NOMO-1 (cell line): ENCODE results near the gene DDX20.
"Not testable (repeated sequence)": the region's sequence is repeated elsewhere in the genome, so short reads cannot be mapped to it uniquely, and the experiment has no call there.

ENCODE experiments used
- DNase-seq, 2 experiments: peaks; one replicate each; lab custom pipeline; 2025; ENCODE audit not compliant: unreplicated experiment in 2 of 2; lab: John Stamatoyannopoulos, UW

DDX20 gene

DNA sequence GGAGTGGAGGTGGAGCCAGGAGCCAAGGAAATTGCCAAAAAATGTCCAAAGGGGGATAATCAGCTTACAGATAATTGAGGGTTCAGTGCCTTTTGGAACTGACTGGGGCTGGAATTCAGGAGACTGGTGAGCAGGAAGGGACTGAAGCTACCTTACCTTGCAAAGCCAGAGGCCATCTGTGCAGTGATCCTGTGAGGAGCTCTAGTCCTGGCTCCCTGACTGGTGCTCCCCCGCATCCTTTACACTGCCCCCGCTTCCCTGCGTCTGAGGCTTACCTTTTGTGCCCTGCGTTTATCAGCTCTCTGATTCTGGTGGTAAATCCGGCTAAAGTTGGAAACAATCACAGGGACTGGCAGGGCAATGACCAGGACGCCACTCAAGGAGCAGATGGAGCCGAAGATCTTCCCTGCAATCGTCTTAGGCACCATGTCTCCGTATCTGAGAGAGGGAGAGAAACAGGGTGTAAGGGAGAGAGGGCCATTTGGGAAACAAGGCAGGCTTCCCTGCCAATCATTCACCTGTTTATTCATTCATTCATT, 31.0 kb downstream of the DDX20 start:
- DNase-seq = no peak

DNA sequence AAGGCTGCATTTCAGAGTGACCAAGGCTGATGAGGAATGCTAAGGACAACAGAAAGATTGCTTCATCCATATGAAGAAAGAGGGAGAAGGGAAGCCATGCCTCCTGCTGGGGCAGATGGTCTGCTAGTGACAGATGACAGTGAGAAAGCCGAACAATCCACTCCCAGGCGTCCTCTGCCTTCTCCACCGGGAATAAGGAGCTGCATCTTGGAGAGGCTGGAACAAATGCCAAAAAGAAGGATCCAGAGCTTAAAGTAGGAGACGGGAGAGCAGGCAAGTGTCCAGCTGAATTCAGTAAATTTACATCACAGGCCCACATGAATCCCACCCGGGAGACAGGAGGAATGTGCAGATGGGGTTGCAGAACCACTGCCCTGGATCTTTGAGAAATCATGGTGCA, 33.4 kb downstream of the DDX20 start:
- DNase-seq = no peak

DNA sequence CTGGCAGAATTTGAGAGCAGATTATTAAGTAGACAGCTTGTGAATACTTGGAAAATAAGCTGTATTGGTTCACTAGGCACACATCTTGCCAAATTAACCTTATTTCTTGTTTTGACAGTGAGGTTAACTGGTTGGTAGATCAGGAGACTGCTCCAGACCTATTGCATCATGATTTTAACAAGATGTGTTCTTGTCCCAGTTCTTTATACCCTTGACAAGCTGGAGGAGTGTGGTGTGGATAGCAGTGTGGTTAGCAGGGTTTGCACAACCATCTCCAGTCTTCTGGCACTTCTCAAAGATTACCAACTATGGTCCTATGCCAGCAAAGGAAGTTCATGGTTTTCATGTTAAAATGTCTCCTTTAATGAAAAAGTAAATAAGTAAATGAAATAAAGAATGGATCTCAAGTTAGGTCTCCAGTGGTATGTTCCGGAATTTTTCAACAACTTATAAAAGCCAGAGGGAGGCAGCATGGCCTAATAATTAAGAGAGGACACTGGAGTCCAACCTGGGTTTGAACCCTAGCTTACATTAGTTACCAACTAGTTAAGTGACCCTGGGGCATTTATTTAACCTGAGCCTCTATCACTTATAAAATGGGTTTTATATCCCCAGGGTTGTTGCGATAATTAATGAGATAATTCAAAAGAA, 34.1 kb downstream of the DDX20 start:
- no peak for DNase-seq

DNA sequence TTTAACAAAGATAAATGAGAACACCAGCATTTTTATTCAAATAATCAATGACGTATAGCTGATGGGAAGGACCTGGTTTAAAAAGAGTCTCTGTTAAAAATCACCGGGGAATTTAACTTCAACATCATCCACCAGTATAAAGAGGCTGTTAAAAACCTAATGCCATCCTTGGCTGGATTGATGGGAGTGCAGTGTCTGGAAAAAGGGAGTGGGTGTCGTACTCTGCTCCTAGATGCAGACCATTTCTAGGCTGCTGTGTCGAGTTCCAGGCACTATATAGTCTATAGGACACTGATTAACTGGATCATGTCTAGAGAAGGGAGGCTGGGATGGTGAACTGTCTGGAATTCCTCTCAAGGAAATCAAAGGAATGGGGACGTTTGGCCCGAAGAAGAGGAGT, 36.1 kb downstream of the DDX20 start:
- DNase-seq = no peak

DNA sequence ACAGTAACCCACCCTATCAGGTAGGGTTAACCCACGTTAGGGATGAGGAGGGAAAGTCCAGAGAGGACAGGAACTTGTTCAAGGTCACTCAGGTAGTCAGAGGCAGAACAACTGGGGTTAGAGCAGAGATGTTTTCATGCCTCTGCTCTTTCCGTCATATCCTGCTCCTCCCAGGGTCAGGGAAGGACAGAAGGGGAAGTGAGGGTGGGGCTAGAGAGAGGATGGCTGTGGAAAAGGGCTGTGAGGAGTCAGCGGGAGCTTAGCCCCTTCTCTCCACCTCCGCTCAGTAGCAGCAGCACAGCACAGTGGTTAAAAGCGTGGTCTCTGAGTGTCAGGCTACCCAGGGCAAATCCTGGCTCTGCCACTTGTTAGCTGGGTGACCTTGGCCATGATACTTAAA, 36.5 kb downstream of the DDX20 start:
- DNase-seq = no peak

DNA sequence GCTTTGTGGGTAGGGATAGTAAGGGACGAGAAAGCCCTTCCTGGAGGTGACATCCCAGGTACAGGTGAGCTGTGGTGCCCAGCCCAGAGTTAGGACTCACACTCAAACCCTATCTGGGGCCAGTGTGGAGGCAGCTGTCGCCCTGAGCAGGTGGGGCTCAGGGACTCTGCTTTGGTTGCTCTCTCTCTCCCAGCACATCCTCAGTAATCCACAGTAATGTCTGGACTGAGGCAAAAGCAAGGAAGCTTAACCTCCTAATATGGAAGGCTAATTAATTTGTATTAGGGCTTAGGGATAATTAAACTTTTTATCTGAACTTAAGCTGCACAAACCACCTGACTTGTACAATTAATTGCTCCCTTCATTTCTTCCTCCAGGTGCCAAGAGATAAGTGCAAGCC, 38.2 kb downstream of the DDX20 start:
- DNase-seq = no peak

DNA sequence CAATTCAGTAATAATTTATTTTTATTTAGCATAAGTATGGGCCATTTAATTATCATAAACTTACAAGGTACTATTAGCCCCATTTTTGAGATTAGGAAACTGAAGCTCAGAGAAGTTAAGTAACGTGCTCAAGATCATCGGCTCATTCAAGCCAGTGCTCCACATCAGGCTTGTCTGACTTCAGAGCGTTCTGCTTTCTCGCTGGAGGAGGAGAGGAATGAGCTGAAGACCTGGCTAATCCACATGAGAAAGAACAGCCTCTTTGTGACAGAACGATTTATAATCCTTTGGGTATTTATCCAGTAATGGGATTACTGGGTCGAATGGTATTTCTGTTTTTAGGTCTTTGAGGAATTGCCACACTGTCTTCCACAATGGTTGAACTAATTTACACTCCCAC, 39.7 kb downstream of the DDX20 start:
- no peak for DNase-seq

DNA sequence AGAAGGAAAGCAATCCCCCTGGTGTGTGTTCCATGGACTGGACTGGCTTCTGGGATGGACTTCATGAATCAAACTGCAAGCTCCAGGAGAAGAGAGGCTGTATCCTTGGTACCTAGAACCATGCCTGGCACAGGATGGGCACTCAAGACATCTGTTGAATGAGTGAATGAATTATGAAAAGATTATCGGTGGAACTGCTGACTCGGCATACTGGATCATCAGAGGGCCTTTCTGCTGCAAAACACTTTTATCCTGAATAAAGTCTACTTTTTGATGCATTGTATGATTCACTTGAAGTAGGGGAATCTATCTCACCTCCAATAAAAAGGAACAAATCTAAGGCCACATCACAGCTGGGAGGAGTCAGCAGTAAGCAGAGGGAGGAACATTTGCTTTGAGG, 42.9 kb downstream of the DDX20 start:
- no peak for DNase-seq

DNA sequence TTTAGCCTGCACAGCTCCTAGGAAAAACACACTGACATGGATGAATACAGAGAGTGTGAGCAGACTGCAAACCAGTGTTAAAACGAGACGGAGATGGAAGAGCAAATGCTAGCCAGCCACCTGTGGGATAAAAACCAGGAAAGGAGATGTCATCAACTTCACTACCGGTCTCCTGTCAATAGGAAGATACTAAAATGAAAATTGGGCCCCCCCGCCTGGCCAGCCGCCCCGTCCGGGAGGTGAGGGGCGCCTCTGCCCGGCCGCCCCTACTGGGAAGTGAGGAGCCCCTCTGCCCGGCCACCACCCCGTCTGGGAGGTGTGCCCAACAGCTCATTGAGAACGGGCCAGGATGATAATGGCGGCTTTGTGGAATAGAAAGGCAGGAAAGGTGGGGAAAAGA, 44.0 kb downstream of the DDX20 start:
- not testable (repeated sequence) for DNase-seq

DNA sequence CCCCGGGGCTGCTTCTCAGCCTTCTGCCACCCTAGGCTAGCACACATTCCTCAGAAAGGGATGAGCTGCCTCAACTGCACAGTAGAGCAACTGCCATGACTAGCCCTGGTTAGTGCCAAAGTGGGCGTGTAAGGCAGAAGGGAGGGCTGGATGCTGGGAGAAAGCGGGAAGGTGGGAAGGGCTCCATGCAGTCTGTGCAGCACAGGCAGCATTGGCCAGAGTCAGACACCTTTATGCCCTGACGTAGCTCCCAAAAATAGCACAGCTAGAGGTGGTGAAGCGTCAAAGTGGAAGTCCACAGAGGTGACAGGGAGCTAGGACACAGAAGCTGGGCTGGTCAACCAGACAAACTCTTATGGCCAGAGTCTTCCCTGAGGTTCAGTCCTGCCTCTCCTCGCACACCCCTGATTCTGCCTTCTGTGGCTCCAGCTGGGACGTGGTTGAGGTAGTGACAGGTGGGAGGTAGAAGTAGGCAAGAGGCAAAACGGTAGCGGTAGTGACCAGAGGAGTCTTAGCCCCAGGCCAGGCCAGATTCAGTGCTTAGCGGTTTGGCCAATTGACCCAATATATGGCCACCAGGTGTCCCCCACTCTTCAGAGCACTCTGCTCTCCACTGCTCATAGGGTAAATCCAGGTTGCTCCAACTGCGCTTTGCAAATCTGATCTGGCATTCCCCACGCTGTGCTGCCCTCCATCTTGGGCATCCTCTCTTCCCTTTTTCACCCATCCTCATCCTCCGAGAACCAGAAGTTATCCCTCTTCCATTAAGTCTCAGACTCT, 45.6 kb downstream of the DDX20 start:
- DNase-seq = no peak

DNA sequence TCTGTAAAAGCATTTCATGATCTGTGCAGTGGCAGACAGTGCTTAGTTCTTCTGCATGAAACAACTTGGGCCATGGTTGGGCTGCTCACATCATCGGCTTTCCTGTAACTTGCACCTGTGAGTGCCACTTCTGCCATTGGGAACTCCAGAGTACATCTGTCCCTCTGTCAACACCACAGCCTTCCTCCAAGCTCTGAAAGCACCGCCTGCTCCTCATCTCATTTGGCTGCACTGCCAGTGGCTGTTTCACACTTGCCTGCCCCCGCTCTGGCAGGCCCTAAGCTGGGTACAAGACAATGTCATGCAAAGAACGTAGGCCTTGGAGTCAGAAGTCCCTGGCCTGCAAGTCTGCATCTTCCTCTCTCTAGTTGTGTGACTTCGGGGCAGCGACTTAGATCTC, 46.4 kb downstream of the DDX20 start:
- no peak for DNase-seq

DNA sequence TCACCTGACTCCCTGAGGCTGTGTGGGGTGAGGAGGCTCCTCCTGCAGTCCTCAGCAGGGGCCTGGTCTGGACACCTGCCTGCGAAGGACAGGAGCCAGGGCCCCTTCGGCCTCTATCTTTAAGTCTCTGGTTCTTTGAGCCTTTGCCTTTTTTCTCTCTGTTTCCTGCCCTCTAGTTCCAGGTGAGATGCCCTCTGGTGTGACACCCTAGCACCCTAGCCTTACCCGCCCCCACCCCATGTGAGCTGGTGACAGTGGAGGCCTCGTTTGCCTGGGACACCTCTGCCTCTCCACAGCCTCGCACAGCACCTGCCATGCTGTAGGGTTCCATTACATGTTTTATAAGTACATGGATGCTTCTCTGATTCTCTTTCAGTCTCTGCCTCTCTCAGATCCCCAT, 47.3 kb downstream of the DDX20 start:
- no peak for DNase-seq

DNA sequence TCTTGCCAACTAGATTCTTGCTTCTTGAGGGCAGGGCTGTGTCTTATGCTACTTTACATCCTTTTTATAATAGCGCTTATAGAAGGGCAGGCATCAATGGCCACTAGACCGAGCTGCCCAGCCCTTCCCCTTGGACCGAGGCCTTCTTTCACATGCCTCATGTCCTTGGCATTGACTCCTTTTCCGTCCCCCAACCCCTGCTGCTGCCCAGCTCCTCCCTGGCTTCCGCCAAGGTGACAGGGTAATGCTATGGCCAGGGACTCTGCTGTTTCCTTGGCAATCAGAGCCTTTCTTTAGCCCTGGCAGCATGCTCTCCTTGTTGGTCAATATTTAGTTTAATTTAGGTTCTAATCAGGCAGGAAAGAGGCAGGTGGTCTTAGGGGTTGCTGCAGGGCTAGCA, 48.2 kb downstream of the DDX20 start:
- no peak for DNase-seq

DNA sequence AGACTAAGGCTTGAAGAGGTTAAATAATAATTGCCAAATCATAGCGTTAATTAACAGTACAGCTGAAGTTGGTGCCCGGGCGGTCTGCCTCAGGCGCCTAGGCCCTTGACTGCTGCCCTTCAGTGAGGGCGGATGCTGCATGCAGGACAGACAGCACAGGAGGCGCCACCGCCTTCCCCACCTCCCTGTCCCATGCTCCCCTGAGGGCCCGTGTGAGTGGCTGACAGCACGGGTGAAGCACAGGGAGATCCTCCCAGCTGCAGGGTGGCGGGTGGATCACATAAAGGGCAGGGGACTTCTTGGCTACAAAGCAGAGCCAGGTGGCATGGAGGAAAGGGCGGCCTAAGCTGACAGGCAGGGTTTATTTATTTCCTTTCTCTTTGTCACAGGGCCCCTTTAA, 49.1 kb downstream of the DDX20 start:
- DNase-seq = no peak

DNA sequence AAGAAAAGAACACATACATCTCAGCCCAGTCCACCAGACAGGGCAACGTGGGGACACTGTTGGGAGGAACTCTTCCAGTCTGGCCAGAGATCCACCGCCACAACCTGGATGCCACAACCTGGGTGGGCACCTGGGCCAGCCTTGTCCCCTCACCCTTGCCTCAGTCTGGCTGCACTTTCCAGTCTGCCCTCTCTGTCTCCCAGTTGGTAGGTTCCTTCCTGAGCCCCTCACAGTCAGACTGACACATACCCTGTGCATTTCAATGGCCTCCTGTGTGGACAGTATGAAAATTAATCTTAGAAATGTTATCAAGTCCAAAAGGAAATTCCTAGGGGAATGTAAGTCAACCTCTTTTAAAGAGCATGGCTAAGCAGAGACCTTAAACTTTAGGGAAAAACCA, 49.5 kb downstream of the DDX20 start:
- no peak for DNase-seq

DNA sequence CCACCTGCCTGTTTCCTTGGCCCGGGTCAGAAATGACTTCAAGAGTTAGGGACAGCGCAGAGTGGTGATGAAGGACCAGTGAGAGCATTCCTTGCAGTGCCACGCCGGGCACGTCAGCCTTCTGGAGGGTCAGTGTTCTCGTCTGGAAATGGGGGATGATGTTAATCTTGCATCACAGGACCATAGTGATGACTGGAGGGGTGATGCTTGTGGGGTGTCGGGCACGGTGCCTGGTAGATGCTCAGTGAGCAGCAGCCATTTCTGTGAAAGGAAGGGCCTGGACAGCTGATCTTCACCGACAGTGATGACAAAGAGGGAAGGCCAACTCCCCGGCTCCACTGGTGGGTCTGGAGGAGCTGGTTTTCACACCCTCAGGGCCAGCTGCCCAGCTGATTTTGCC, 56.2 kb downstream of the DDX20 start:
- no peak for DNase-seq

DNA sequence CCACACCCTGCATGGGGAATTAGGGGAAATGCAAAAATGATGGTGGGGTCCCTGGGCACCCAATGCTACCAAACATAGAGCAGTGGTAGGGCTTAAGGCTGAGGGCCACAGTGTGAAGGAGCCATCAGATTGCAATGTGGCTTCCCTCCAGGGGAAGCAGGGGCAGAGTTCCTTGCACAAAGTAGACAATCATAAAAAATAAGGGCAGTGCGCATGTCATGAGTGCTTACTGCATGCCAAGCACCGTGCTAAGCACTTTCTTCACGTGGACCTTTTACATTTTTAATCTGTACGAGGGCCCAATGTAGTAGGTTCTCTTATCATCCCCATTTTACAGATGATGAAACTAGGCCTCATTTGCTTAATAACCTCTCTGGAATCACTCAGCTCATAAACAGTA, 56.6 kb downstream of the DDX20 start:
- DNase-seq = no peak

DNA sequence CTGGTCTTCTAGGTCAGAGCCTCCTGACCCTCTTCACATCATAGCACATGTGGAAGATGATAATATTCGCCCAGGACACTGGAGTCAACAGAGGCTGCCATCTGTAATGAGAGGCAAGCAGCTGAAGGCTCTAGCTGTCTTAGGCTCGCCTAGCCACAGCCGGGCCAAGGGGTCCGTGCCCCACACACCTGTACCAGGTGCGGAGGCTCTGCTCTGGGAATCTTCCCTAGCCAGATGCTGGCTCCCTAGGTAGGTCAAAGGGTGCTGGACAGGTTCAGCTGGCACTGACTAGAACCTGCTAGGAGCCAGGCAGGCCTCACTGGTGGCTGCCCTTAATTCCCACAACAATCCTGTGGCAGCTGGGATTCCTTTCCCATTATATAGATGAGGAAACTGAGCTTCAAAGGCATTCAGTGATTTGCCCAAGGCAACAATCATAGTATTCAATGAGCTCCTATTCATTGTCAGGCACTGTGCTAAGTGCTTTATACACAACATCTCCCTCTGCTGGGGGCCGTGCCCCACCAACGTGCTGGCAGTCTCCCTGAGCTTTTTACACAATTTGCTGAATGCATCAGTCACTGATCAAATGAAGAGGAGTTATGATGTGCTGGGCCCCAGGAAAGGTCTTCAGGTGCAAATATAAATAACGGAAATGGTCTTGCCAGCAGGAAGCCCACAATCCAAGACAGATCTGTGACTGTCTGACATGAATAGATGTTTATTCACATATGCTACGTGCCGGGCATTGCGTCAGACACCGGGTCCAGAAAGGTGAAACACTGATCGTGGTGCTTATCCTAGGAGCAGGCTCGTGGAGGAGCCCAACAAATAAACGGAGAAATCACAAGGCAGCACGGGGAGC, 58.0 kb downstream of the DDX20 start:
- no peak for DNase-seq

DNA sequence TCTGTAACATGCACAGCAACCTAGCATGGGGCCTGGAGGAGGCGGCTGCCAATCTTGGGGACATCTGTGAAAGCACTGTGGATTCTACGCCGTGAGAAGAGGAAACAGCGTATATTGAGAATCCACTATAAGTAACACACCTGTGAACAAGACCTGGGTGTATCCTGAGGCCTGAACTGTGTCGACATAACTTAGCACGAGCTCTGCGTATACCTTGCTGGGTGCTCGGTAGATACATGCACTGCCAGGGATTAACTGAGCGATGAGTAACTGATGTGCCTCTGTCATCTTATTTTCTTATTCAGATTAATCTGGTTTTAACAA, 58.6 kb downstream of the DDX20 start:
- DNase-seq = no peak

DNA sequence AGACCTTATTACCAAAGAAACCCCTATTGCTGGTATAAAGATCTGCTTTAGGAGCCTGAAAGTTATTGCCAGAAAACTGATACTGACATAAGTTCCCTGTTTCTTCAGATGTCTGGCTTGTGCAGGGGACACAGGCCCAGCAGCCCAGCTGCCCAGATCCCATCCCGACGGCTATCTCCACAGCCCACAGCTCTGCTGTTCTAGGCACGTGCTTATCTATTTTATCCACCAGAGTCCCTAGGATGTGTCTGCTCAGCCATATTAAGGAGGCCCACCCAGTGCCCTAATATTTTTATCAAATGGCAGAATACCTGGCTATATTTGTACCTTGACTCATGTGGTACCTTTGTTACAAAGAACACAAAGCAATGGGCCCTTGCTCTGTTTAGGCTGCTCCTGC, 58.9 kb downstream of the DDX20 start:
- no peak for DNase-seq
